ENCODE data around the gene FOXJ2.
"Not testable (repeated sequence)": the region's sequence is repeated elsewhere in the genome, so short reads cannot be mapped to it uniquely, and the experiment has no call there.

The FOXJ2 gene

DNA sequence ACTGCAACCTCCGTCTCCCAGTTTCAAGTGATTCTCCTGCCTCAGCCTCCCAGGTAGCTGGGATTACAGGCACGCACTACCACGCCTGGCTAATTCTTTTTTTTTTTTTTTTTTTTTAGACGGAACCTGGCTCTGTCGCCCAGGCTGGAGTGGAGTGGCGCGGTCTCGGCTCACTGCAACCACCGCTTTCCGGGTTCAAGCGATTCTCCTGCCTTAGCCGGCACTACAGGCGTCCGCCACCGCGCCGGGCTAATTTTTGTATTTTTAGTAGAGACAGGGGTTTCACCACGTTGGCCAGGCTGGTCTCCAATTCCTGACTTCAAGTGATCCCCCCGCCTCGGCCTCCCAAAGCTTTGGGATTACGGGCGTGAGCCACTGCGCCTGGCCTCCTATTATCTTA, 1.5 kb upstream of the FOXJ2 start:
- DNase-seq: not testable (repeated sequence)

DNA sequence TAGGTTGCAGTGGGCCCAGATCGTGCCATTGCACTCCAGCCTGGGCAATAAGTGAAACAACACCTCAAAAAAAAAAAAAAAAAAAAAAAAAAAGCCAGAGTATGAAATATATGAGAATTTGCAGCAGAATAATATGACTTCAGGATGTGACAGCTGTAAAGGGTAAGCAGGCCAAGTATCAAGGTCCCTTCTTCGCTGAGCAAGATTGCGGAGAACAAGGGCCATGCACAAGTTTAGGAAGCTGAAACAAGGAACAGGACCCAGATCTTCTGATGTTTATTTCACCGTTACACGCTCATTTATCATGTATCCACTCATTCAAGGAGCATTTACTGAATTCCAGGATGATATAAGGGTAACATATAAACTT, 659 bp upstream of the FOXJ2 start:
- DNase-seq: no peak

DNA sequence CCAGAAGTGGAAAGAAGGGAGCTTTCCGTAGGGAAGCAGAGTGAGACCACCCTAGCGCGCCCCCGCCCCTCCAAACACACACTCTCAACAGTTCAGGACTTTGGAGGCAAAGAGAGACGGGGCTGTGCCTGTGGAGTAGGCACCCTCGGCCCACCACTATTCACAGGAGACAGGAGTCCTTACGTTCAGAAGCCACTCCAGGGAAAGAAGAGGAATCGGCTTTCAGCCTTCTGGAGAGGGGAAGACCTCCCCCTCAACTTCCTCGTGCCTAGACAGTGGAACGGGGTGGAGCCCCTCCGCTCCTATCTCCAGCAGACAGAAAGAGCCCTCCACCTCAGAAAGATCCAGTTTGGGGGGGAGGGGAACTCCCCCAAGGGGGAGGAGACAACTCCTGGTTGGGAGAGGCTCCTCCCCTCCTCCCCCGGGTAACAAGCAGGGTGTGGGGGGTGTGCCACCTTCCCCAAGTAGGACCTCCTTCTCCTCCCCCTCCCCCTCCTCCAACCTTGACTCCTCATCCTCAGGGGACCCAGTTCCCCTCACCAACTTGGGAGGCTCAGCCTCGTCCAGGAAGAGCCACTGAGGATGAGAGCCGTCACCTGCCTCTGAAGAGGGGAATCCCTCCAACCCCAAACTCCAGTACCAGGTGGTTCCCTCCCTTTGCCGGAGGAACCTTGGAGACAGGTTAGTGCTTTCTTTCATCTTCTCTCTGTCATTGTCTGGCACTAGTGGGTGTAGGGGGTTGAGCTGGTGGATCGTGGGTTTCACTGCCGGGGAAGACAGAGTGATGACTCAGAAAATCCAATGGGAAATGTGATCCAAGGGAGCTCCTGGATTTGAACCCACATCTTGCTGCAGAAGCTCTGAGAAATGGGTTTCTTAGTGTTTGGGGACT, 883 bp downstream of the FOXJ2 start:
- no peak for DNase-seq

DNA sequence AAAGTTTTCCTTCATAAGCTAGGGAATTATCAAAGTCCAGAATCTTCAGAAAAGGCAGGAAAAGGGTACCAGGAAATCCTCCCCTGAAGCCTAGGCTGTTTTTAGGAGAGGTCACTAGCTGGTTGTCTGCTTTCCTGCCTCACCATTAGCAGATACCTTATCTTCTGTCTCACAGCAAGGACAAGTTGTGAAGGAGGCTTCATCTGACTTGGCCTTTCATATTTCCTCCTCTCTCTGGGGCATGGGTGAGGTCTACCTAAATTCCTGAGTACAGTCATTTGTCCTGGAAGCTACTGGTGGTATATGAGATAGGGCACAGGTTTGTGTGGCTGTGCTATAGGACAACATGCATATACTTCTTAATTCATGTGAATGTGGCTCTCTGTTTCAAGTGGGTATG, 2.3 kb downstream of the FOXJ2 start:
- DNase-seq: no peak

DNA sequence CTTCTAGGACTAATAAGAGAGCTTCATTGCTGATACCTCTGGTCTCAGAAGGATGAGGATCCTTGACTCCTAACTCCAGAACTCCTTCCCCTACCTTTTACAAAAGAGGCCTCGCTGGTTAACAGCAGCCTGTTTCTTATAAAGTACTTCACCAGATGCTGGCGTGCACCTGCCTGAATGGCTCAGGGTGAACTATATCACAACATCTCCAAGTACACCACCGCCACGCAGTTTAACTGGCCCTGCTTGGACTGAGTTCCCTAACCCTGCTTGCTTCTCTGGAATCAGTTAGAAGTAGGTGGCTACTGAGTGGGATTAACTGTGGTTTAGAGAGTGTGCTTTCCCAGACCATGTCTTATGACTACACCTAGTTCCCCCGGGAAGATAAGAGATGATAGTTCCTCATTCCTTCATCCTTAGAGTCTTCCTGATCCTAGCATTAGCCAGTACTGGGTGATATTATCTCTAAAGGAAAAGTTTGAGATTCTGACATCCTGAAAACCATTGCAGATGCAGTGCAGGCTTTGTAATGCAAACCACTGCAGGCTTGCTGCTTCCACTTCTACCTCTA, 3.0 kb downstream of the FOXJ2 start:
- DNase-seq: no peak

DNA sequence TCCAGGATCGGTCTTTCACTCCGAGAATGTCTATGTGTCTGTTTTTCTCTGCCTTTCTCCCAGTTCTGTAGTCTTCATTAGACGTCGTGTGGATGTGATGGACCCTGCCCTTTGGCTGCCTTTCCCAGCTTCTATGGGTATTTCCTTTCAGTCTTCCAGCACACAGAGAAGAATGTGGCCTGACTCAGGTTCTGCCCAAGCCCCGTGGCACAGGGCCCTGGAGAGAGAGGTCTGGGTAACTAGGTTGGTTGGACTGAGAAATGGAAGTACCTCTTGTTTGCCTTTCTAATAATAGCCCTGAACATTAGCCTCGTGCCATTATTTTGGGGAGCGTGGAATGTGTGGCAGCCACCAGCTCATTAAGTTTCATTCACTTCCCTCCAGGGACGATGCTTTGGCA, 3.8 kb downstream of the FOXJ2 start:
- DNase-seq: no peak

DNA sequence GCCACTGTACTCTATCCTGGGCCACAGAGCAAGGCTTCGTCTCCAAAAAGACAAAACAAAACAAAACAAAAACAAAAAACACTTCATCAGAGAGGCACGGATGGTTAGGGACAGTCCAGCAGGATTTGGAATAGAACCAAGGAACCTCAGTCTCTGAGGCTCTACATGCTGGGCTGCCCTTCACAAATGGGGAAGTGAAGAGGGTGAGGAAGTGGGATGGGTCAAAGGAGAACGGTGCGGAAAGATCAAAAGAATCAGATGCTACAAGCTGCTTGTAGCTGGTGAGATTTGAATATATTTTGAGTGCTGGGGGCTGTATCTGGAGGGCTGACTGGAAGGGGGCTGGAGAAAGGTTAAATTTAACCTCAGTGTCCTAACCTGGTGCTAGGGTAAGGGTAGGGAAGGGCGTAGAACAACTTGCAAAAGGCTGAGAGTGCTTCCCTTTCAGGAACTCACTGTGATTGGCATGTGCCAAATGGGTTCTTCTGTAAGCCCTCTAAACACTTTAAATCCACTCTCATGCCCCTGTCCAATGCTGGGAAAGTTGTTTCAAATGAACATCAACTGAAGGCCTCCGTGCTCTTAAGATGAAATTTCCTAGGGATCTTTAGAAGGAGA, 4.6 kb downstream of the FOXJ2 start:
- DNase-seq: no peak

DNA sequence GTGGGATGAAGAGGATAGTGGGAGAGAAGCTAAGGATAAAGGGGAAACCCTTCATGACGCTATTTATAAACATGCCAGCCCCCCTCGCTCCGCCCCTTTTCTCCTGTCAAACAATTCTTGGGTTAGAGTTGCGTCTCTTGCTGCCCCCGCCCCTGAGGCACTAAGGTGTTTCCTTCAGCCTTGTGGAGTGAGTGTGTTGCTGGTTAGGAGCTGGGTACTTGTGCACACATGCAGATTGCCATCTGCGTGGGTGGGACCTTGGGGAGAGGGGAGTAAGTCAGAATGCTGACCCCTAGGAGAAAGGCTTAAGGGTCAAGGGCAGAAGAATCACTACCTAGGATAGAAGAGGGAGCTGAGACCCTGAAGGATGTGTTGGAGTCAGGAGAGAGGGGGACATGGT, 5.4 kb downstream of the FOXJ2 start:
- DNase-seq: no peak

DNA sequence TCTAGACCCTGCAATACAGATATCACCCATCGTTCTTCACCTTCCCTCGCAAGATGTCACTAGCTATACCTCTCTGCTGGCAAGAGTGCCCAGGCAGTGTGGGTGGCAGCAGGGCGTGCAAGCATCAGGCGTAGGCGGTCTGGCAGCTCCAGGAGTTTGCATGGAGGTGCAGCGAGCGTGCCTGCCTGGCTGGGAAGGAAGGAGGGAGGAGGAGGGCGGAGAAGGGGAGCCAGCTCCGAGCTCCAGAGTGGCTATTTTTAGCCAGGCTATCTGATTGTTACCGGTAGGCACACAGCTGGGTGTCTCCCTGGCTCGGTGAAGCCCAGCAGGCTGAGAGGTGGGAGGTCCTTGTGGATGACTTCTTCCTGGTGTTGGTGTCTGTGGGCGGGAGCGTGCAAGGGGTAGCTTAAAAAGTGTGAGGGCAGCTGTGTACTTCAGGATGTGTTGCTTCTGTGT, 6.2 kb downstream of the FOXJ2 start:
- DNase-seq: no peak

DNA sequence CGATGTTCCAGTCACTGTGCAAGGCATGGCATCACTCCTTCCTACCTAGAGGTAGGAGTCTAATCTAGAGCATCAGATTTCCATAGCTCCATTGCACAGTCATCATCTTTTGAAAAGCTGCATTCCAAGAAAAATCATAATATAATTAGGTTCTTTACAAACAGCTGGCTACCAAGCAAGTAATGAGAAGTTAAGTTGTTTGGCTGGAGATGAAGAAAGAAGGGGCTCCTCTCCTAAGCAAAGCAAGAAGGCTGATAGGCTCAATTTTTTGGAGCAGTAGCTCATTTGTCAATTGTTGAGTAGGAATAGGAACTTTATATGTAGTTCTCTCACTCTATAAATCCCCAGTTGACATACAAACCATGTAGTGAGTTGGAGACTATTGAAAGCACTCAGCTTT, 8.3 kb downstream of the FOXJ2 start:
- DNase-seq: no peak

DNA sequence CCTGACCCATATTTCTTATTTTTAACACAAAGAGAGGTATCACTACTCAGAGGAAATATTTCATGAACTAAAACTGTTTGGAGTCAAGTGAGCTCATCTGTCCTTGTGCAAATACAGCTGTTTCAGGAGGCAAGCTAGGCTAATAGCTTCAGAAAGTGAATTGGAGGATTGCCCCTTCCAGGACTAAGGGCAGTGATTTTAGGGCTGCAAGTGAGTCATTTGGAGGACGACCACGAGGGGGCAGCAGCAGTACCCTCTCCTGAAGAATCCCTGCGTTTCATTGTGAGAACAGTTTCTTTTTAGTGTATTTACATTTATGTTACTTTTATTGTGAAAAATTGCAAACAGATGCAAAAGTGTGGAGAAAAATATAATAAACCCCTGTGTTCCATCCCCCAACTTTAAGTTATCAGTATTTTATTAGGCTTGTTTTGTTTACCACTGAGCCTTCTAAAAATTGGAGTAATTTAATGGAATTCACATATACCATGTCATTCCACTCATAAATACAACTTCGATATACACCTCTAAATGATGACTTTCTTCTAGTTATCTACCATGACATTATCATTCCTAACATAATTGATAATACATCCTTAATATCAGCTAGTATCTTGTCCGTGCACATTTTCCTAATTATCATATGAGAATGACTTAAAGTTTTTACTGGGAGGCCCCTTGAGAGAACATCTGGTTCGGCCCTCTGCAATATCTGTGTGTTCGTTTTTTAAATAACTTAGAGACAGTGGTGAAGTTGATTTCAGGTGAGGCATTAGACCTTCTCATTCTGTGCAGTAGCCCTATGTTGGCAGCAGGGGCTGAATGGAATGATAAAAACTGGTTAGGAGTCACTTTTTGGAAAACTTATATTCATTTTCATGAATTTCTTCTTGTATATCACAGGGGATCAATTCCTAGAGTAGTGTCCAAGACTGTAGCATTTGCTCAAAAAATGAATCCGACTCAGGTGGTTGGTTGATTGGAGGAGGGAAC, 13.7 kb downstream of the FOXJ2 start:
- DNase-seq: no peak

DNA sequence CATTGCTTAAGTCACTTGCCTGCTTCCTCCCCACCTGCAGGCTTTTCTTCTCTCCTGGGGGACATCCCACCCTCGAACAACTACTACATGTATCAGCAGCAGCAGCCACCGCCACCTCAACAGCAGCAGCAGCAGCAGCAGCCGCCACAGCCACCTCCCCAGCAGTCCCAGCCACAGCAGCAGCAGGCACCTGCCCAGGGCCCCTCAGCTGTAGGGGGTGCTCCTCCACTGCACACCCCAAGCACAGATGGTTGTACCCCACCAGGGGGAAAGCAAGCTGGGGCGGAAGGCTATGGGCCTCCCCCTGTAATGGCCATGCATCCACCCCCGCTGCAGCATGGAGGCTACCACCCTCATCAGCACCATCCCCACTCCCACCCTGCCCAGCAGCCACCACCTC, 15.3 kb downstream of the FOXJ2 start:
- no peak for DNase-seq

DNA sequence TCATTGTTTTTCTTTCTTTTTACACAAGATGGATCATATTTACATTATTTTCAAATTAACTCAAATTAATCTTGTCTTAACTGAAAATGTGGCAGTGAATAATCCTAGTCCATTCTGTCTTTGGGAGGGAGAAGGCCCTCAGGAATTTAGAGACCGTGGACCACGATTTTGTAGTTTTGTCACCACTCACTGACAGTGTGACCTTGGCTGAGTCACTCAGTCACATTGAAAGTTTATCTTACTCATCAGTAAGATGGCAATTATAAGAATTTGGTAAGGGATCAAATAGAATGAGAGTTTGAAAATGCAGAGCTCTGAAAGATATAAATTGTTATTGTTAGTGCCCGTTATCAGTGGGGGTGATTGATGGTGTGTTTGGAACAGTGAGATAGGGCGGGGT, 16.4 kb downstream of the FOXJ2 start:
- no peak for DNase-seq

DNA sequence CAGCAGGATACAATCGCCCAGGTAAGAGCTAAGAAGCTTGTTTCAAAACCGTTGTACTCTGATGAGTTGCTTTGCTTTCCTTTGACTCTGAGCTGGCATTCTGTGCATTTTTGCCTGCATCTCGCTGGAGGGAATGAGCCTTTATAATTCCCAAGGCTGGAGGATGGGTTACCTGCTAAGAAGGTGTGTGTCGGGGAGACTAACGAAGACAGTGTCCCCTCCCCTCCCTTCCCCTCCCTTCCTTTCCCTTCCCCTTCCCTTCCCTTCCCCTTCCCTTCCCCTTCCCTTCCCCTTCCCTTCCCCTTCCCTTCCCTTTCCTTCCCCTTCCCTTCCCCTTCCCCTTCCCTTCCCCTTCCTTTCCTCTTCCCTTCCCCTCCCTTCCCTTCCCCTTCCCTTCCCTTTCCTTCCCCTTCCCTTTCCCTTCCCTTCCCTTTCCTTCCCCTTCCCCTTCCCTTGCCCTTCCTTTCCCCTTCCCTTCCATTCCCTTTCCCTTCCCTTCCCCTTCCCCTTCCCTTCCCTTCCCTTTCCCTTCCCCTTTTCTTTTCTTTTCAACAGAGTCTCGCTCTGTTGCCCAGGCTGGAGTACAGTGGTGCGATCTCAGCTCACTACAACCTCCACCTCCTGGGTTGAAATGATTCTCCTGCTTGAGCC, 18.2 kb downstream of the FOXJ2 start:
- no peak for DNase-seq

DNA sequence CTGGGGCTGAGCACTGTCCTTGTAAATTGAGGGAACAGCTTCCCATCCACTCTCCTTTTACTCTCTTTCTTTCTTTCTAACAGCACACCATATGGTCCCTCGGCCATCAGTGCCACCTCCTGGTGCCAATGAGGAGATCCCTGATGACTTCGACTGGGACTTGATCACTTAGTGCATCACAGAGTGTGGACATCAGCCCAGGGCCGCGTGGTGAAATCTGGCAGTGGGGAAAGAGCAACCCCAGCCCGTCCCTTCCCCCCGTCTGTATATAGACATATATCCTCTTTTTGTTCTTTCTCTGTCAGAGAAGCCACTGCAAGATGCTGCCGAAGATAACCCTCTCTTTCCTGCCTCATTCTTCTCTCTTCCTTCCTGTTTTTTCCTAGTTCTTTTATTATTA, 20.2 kb downstream of the FOXJ2 start:
- no peak for DNase-seq

DNA sequence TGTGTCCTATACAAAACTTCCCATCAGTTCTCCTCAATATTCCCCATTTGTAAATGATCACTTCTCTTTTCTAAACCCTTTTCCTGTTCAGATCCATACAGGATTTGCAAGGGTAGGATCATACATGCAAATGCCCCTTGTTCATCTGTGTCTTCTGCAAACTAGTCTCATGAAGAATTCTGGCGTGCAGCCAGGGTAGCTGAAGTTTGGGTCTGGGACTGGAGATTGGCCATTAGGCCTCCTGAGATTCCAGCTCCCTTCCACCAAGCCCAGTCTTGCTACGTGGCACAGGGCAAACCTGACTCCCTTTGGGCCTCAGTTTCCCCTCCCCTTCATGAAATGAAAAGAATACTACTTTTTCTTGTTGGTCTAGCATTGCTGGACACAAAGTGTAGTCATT, 22.3 kb downstream of the FOXJ2 start:
- no peak for DNase-seq

DNA sequence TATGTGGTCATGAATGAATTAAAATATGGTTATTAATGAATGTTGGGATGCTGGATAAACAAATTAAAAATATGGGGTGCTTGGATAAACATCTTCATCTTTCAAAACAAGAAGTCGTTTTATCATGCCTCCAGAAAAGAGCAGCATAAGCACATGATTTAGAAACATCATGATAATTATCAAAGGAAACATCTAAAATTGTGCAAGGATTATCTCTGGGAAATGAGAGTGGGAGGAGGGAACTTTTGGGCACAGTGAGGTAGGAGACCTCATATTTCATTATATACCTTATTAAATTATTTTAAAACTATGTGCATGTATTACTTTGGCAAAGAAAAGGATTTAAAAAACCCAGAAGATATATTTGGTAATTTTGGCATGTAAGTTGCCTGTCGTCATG, 24.8 kb downstream of the FOXJ2 start:
- no peak for DNase-seq

DNA sequence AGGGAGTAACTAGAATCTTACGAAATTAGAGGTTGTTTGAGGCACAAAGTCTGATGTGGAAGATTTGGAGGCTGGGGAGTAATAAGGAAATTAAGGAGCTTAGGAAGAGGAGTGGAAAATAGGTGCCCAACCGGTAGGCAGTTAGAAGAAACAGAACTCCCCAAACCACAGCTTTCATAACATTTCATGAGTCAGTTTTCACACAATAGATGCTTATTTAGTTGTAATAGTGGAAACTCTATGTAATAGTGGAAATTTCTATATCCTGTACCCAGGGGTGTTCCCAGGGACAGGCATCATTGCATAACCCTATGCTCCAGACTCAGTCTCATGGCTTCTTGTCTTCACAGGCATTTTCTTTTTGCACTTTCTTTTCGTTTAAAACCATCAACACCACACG, 25.3 kb downstream of the FOXJ2 start:
- no peak for DNase-seq

DNA sequence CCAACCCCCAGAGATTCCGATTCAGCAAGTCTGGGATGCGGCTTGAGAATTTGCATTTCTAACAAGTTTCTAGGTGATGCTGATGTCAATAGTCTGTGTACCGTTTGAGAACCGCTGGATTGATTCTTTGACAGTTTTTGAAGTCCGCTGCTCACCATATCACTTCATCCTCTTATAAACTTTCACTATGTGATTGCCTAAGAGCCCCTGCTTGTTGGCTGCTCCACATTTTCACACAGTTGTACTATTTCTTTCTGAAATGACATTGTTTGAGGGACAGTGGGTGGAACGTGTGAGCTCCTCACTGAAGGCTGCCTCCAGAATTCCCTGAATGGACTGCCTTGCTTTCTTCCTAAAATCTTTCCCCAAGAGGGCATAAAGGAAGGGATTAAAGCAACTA, 26.0 kb downstream of the FOXJ2 start:
- no peak for DNase-seq

DNA sequence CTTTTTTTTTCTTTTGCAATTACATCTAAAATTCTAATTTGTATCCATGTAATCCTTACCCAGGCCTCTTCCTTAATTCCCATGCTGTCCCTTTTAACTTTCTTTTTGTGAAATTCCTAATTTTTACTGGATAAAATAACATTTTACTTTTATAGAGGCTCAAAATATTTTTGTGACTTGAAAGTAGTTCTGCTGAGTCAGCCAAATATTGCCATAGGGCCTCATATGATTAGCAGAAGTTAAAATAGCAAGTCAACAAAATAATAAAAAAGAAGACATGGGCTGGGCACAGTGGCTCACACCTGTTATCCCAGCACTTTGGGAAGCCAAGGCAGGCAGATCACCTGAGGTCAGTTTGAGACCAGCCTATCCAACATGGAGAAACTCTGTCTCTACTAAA, 31.6 kb downstream of the FOXJ2 start:
- DNase-seq: no peak

DNA sequence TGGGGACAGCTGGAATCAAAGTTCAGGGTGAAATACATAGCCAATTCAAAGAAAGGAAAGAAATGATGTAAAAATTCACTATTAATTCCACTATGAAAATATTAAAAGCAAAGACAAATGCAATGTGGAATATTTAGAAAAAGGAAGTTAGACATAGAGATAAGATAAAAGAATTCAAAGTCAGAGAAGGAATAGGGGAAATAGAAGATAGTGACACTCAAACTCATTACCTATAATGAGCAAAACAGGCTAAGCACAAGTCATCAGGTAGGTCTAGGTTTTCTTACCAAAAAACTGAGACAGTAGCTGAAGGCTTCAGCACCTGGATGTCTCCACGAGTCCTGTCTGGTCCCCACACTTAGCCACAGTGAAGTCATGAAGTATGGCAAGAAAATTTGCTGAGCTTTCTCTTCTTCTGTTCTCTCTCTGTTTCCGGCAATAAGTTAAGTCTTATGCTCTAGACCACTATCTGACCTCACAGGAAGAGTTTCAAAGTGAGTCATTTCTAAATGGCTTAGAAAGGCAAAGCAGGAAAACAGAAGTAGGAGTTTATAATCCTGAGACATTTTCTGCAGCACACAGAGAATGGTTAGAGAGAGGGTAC, 33.6 kb downstream of the FOXJ2 start, which contains the start of gene C3AR1:
Gene C3AR1, minus strand, starts transcription at position 369 of the 604 bp plus-strand sequence. CDS start 6,174 bp downstream, outside the sequence.
- no peak for DNase-seq

DNA sequence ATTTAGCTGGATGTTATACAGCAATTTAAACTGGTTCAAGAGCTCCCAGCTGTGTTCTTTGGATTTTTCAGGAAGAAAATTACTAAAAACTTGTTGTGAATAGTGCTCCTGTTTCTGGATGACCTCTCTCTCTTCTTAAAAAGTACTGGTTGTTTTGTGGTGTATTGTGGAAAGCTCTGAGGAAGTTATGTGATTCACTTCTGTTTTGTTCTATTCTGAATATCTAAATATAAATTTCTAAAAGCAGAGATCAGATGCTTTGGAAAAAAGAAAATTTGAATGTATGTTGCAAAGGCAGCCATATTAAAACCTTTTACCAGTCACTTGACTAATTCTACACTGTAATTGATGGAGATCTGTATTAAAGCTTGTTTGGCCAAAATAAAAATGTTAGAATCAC, 37.1 kb downstream of the FOXJ2 start:
- no peak for DNase-seq

Measured in cortex of kidney (tissue), 1 donor.